Putamen (tissue), 1 donor: Measurements from ENCODE around the gene BICD2.
"Not testable (repeated sequence)": the region's sequence is repeated elsewhere in the genome, so short reads cannot be mapped to it uniquely, and the experiment has no call there.

Experiments
- DNase-seq: peaks from one replicate; pipeline ENCODE4 v3.0.0-alpha.2; 2016; ENCODE audit warnings: low spot score

Gene BICD2

GRCh38 chr9:92764381-92764987, at the start of gene BICD2:
Gene BICD2 (minus strand): TSS chr9:92764833. CDS start chr9:92764744, 89 bp downstream.
- DNase-seq: no peak

- DNase-seq: not testable (repeated sequence)
Observed at GRCh38 chr9:92809629-92810326, 45.1 kb upstream of the BICD2 start.

- DNase-seq: no peak
Observed at GRCh38 chr9:92808726-92809451, 44.3 kb upstream of the BICD2 start.

- DNase-seq: no peak
Observed at GRCh38 chr9:92807757-92808725, 43.4 kb upstream of the BICD2 start.

- DNase-seq: no peak
Observed at GRCh38 chr9:92807031-92807756, 42.6 kb upstream of the BICD2 start.

- DNase-seq: no peak
Observed at GRCh38 chr9:92804727-92805126, 40.1 kb upstream of the BICD2 start.

- DNase-seq: no peak
Observed at GRCh38 chr9:92798358-92798757, 33.7 kb upstream of the BICD2 start.

GRCh38 chr9:92796337-92796804, 31.7 kb upstream of the BICD2 start:
- DNase-seq: not testable (repeated sequence)

GRCh38 chr9:92795598-92796336, 31.1 kb upstream of the BICD2 start:
- no peak for DNase-seq

GRCh38 chr9:92795000-92795399, 30.4 kb upstream of the BICD2 start:
- no peak for DNase-seq

- no peak for DNase-seq
Observed at GRCh38 chr9:92794426-92794825, 29.8 kb upstream of the BICD2 start.

GRCh38 chr9:92790542-92791527, 26.2 kb upstream of the BICD2 start:
- DNase-seq: peak; percentile 55

GRCh38 chr9:92786298-92786697, 21.7 kb upstream of the BICD2 start:
- no peak for DNase-seq

- DNase-seq: peak; percentile 28
Observed at GRCh38 chr9:92781899-92782298, 17.3 kb upstream of the BICD2 start.

- no peak for DNase-seq
Observed at GRCh38 chr9:92780206-92780605, 15.6 kb upstream of the BICD2 start.

- DNase-seq: no peak
Observed at GRCh38 chr9:92775466-92775865, 10.8 kb upstream of the BICD2 start.

- no peak for DNase-seq
Observed at GRCh38 chr9:92774274-92774673, 9.6 kb upstream of the BICD2 start.

- no peak for DNase-seq
Observed at GRCh38 chr9:92773810-92774209, 9.2 kb upstream of the BICD2 start.

GRCh38 chr9:92771309-92771708, 6.7 kb upstream of the BICD2 start:
- no peak for DNase-seq
